Measurements from ENCODE around the gene BUD31.
"Not testable (repeated sequence)": the region's sequence is repeated elsewhere in the genome, so short reads cannot be mapped to it uniquely, and the experiment has no call there.

Gene BUD31

DNA sequence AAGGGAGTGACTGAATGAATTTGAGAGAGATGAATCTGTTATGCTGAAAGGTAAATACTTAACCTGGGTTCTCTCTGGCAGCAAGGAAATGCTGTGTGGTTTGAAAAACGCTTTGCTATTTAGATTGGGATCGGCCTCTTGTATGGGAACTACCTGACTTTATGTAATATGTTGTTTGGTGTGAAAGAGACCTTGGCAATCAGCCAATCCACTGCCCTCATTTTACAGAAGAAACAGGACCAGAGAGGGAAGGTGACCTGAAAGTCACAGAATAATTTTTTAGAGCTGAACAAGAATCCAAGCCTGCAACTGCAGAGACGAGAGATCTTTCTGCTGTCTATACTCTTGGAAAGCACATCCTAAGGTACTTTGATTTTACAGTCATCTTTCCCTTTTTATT, 1.0 kb downstream of the BUD31 start:
- TF ChIP-seq CTCF (conservative IDR thresholded peaks at IDR 0.05; ENCODE audit: low read length), result no peak
- H3K4me3 ChIP-seq (ENCODE audit: low read length), result peak overlapping the region; percentile 100
- DNase-seq (ENCODE audit: low read depth), result no peak

DNA sequence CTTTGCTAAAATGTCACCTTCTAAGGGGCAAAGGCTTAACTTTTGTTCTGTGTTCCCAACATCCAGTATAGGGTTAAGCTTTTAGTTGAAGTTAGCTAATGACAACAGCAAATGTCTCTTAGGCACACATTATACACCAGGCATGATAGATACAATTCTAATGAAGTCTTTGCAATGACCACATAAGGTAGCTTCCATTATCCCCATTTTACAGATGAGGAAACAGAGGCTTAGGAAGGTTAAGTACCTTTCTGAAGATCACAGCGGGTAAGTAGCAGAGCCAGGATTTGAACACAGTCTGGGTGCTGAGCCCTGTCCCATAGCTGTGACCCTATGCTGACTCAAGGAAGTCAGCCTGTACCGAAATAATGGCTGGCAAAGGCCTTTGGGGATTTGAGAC, 1.9 kb downstream of the BUD31 start:
- no peak for TF ChIP-seq CTCF (conservative IDR thresholded peaks at IDR 0.05; ENCODE audit: low read length)
- H3K4me3 ChIP-seq (ENCODE audit: low read length), result no peak overlapping the region; the same call in 1 of the 2 replicates
- no peak for DNase-seq (ENCODE audit: low read depth)

DNA sequence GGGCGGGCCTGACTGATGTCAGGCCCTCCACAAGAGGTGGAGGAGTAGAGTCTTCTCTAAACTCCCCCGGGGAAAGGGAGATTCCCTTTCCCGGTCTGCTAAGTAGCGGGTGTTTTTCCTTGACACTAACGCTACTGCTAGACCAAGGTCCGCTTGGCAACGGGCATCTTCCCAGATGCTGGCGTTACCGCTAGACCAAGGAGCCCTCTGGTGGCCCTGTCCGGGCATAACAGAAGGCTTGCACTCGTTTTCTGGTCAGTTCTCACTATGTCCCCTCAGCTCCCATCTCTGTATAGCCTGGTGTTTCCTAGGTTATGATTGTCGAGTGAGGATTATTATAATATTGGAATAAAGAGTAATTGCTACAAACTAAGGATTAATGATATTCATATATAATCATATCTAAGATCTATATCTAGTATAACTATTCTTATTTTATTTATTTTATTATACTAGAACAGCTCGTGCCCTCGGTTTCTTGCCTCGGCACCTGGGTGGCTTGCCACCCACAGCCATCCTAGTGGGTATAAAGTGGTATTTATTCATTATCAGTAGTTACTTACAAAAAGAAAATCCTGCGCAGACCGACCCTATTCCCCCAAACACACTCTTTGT, 6.9 kb downstream of the BUD31 start:
- peak; percentile 65 for TF ChIP-seq CTCF (conservative IDR thresholded peaks at IDR 0.05; ENCODE audit: low read length)
- peak; percentile 75 for DNase-seq (ENCODE audit: low read depth)
- not testable (repeated sequence) for H3K4me3 ChIP-seq (ENCODE audit: low read length)

GRCh38 chr7:99418260-99418659, 9.5 kb downstream of the BUD31 start:
- H3K4me3 ChIP-seq (ENCODE audit: low read length), result no peak overlapping the region
- no peak for TF ChIP-seq CTCF (conservative IDR thresholded peaks at IDR 0.05; ENCODE audit: low read length)
- DNase-seq (ENCODE audit: low read depth), result no peak

DNA sequence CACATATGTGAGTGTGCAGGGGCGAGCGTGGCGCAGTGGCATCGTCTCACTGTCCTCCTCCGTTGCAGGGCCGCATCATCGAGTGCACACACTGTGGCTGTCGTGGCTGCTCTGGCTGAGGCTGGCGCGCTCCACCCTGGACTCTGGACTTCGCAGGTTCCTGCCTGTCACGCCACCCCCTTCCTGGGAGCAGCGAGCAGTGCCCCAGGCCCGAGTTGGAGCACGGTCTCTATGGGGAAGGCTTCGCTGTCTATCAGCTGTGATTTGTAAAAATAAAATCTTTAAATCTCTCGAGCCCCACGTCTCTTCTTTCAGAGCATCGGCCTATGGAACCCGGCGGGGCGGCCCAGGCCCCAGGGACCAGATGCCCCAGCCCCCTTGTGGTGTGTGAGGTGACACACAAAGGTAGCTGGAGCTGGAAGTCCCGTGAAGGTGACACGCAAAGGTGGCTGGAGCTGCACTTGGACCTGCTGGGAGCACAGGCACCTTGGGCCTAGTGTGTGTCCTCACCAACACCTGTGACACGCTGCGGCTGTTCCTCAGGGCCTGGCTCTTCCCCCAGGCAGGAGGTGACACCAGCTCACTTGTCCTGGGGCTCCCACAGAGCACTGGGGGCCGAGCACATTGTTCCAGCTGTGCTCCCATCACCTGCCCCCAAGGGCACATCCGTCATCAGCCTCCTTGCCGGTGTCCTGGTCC, 10.7 kb downstream of the BUD31 start:
- TF ChIP-seq CTCF (conservative IDR thresholded peaks at IDR 0.05; ENCODE audit: low read length), result no peak
- no peak overlapping the region for H3K4me3 ChIP-seq (ENCODE audit: low read length)
- no peak for DNase-seq (ENCODE audit: low read depth)

GRCh38 chr7:99420213-99420612, 11.4 kb downstream of the BUD31 start:
- no peak for DNase-seq (ENCODE audit: low read depth)
- H3K4me3 ChIP-seq (ENCODE audit: low read length), result no peak overlapping the region
- no peak for TF ChIP-seq CTCF (conservative IDR thresholded peaks at IDR 0.05; ENCODE audit: low read length)

- no peak overlapping the region for H3K4me3 ChIP-seq (ENCODE audit: low read length)
- TF ChIP-seq CTCF (conservative IDR thresholded peaks at IDR 0.05; ENCODE audit: low read length), result no peak
- no peak for DNase-seq (ENCODE audit: low read depth)
These were observed 12.2 kb downstream of the BUD31 start for GRCh38 chr7:99420986-99421385.
